H1 (cell line): ENCODE results near the gene NEDD4L. TPM values are rescaled to one million over a fixed set of nuclear protein-coding genes. Genes with fewer than 3 reads are reported as not detected.
A peak's percentile ranks its signal among the peaks of the same experiment; 100 is the strongest.

ENCODE experiments used
- CTCF ChIA-PET: fragments of 300-600 bp; sonication (Branson Sonifier 250); formaldehyde crosslinking; loops from one replicate; lab custom pipeline; 2021; ENCODE audit not compliant: partially characterized antibody; lab: Charles Lee
- POLR2A ChIA-PET: fragments of 300-600 bp; sonication (Branson Sonifier 250); formaldehyde crosslinking; loops from one replicate; lab custom pipeline; 2021; ENCODE audit warnings: inconsistent platforms; ENCODE audit not compliant: partially characterized antibody; lab: Charles Lee
- DNase-seq, 2 experiments: peaks; one replicate each; pipeline versions ENCODE4 v3.0.0 to v3.0.0-alpha.2; 2010 to 2022; ENCODE audit warnings: low spot score in 2 of 2, low read depth in 1 of 2, mixed read lengths in 1 of 2
- FAIRE-seq: peaks from 2 replicates; lab custom pipeline; 2011; peaks lifted over from hg19 to GRCh38; lab: Jason Lieb, UNC
- H2AFZ ChIP-seq: 2 replicates; pipeline ENCODE4 v1.8.1; 2012; ENCODE audit warnings: low read length, inconsistent platforms
- H2AK5ac ChIP-seq: 2 replicates; pipeline ENCODE4 v1.6.1; 2013; ENCODE audit warnings: low read depth, low read length
- H2BK120ac ChIP-seq: replicated peaks from 2 replicates; pipeline ENCODE3; 2013; ENCODE audit warnings: low read depth, low read length, inconsistent platforms
- H2BK12ac ChIP-seq: 2 replicates; pipeline ENCODE4 v1.6.1; 2013; ENCODE audit warnings: low read depth, low read length
- H2BK15ac ChIP-seq: 2 replicates; pipeline ENCODE4 v1.6.1; 2013; ENCODE audit warnings: low read length
- H2BK20ac ChIP-seq: 2 replicates; pipeline ENCODE4 v1.6.1; 2013; ENCODE audit warnings: low read length
- H2BK5ac ChIP-seq: 2 replicates; pipeline ENCODE4 v1.6.1; 2013; ENCODE audit warnings: low read depth, low read length
- H3K14ac ChIP-seq: 2 replicates; pipeline ENCODE4 v1.6.1; 2013; ENCODE audit warnings: inconsistent platforms; ENCODE audit not compliant: insufficient read length
- H3K18ac ChIP-seq: 2 replicates; pipeline ENCODE4 v1.6.1; 2013; ENCODE audit warnings: low read length; ENCODE audit errors: extremely low read depth
- H3K23ac ChIP-seq: 2 replicates; pipeline ENCODE4 v1.6.1; 2013; ENCODE audit warnings: inconsistent platforms; ENCODE audit not compliant: insufficient read length
- H3K23me2 ChIP-seq: 2 replicates; pipeline ENCODE4 v1.6.1; 2013; ENCODE audit warnings: low read depth, low read length
- H3K27ac ChIP-seq: 2 replicates; pipeline ENCODE4 v1.6.1; 2011; ENCODE audit warnings: low read depth, low read length, inconsistent platforms
- H3K27me3 ChIP-seq, 4 experiments: replicated peaks in 1 of 4; 1 replicate in 1 of 4; 2 replicates in 3 of 4; pipeline versions ENCODE4 v1.6.1 to v1.8.1; 2011 to 2013; ENCODE audit warnings: low read length in 3 of 4, mild to moderate bottlenecking in 3 of 4, inconsistent platforms in 2 of 4, mixed read lengths in 2 of 4, moderate library complexity in 1 of 4; ENCODE audit not compliant: control insufficient read depth in 3 of 4, insufficient read depth in 3 of 4; ENCODE audit errors: extremely low read depth in 1 of 4
- H3K36me3 ChIP-seq, 4 experiments: 2 replicates each; pipeline versions ENCODE4 v1.6.1 to v1.8.1; 2011 to 2013; ENCODE audit warnings: mild to moderate bottlenecking in 4 of 4, low read length in 3 of 4, moderate library complexity in 2 of 4, control low read depth in 1 of 4, inconsistent platforms in 1 of 4; ENCODE audit not compliant: insufficient read depth in 4 of 4, control insufficient read depth in 2 of 4
- H3K4ac ChIP-seq: replicated peaks from 2 replicates; pipeline ENCODE3; 2013; ENCODE audit warnings: low read length, low read depth, mixed read lengths, inconsistent platforms; ENCODE audit not compliant: insufficient read length
- H3K4me1 ChIP-seq, 4 experiments: replicated peaks in 1 of 4; 1 replicate in 1 of 4; 2 replicates in 3 of 4; pipeline versions ENCODE4 v1.6.1 to v1.8.1; 2011 to 2013; ENCODE audit warnings: low read length in 3 of 4, inconsistent platforms in 2 of 4, mixed read lengths in 1 of 4; ENCODE audit not compliant: insufficient read depth in 4 of 4, control insufficient read depth in 3 of 4
- H3K4me2 ChIP-seq, 2 experiments: 2 replicates each; pipeline versions ENCODE4 v1.6.1 to v1.8.1; 2011 to 2013; ENCODE audit warnings: low read depth in 2 of 2, low read length in 2 of 2, control low read depth in 1 of 2, inconsistent platforms in 1 of 2, mild to moderate bottlenecking in 1 of 2; ENCODE audit not compliant: insufficient read depth in 1 of 2
- H3K4me3 ChIP-seq, 4 experiments: fragments of 200-600, 300-600 bp in 1 of 4; sonication (generic), shearing (Covaris generic), sonication (Bioruptor Twin) in 1 of 4; 2 replicates each; pipeline versions ENCODE4 v1.5.1 to v1.8.1; 2011 to 2016; ENCODE audit warnings: low read length in 4 of 4, low read depth in 3 of 4, control low read depth in 2 of 4, inconsistent platforms in 2 of 4, mild to moderate bottlenecking in 2 of 4, mixed read lengths in 1 of 4, moderate library complexity in 1 of 4; ENCODE audit not compliant: insufficient read depth in 2 of 4; ENCODE audit errors: extremely low read depth in 1 of 4
- H3K56ac ChIP-seq: replicated peaks from 2 replicates; pipeline ENCODE3; 2013; ENCODE audit warnings: low read depth, mild to moderate bottlenecking, mixed read lengths, low read length, inconsistent platforms; ENCODE audit not compliant: insufficient read length
- H3K79me1 ChIP-seq: 2 replicates; pipeline ENCODE4 v1.6.1; 2013; ENCODE audit warnings: low read depth, low read length, control low read depth
- H3K79me2 ChIP-seq, 2 experiments: 2 replicates each; pipeline versions ENCODE4 v1.6.1 to v1.8.1; 2012 to 2013; ENCODE audit warnings: low read length in 2 of 2, mild to moderate bottlenecking in 2 of 2, inconsistent platforms in 1 of 2; ENCODE audit not compliant: insufficient read depth in 2 of 2, control insufficient read depth in 1 of 2
- H3K9ac ChIP-seq, 4 experiments: replicated peaks in 1 of 4; 1 replicate in 1 of 4; 2 replicates in 3 of 4; pipeline versions ENCODE4 v1.6.1 to v1.8.1; 2011 to 2013; ENCODE audit warnings: low read depth in 3 of 4, low read length in 3 of 4, control low read depth in 2 of 4, mild to moderate bottlenecking in 2 of 4, moderate library complexity in 2 of 4, inconsistent platforms in 1 of 4; ENCODE audit errors: extremely low read depth in 1 of 4
- H3K9me3 ChIP-seq, 2 experiments: 2 replicates each; pipeline versions ENCODE4 v1.6.1 to v1.8.1; 2012 to 2013; ENCODE audit warnings: mild to moderate bottlenecking in 2 of 2, moderate library complexity in 2 of 2, control low read depth in 1 of 2, inconsistent platforms in 1 of 2, low read depth in 1 of 2, low read length in 1 of 2, mixed read lengths in 1 of 2; ENCODE audit not compliant: insufficient read depth in 2 of 2
- H4K20me1 ChIP-seq, 2 experiments: replicated peaks in 1 of 2; 2 replicates each; pipeline versions ENCODE3 to v1.8.1; 2011 to 2013; ENCODE audit warnings: inconsistent platforms in 2 of 2, low read length in 2 of 2, mild to moderate bottlenecking in 1 of 2; ENCODE audit not compliant: insufficient read depth in 2 of 2, control insufficient read depth in 1 of 2
- H4K5ac ChIP-seq: 2 replicates; pipeline ENCODE4 v1.6.1; 2013; ENCODE audit warnings: low read length, low read depth, mixed read lengths, inconsistent platforms; ENCODE audit not compliant: insufficient read length
- H4K8ac ChIP-seq: 2 replicates; pipeline ENCODE4 v1.8.0; 2013; ENCODE audit warnings: mild to moderate bottlenecking, moderate library complexity, low read length, inconsistent platforms; ENCODE audit not compliant: insufficient read depth; ENCODE audit errors: extremely low read depth
- H4K91ac ChIP-seq: replicated peaks from 2 replicates; pipeline ENCODE3; 2013; ENCODE audit warnings: low read length, mixed read lengths, inconsistent platforms; ENCODE audit not compliant: insufficient read length
- CBX5 ChIP-seq: fragments of 300-800, 300-1000 bp; sonication (generic); IDR thresholded peaks from 2 replicates; pipeline ENCODE4 v1.7.1; 2016; ENCODE audit warnings: antibody characterized with exemption, low read length, low read depth
- CBX8 ChIP-seq: fragments of 300-800, 300-1000 bp; sonication (generic); IDR thresholded peaks from 2 replicates; pipeline ENCODE4 v1.7.1; 2016; ENCODE audit warnings: low read depth, low read length, borderline replicate concordance
- CEBPB ChIP-seq: IDR thresholded peaks from 2 replicates; pipeline ENCODE4 v1.6.1; 2012; ENCODE audit warnings: low read depth, low read length
- EP300 ChIP-seq, 2 experiments: IDR thresholded peaks; 1 replicate in 1 of 2; 2 replicates in 1 of 2; pipeline ENCODE4 v1.6.1; 2011 to 2012; ENCODE audit warnings: low read depth in 2 of 2, low read length in 2 of 2, mild to moderate bottlenecking in 2 of 2, borderline replicate concordance in 1 of 2, inconsistent platforms in 1 of 2, moderate library complexity in 1 of 2
- GTF2F1 ChIP-seq: IDR thresholded peaks from 2 replicates; pipeline ENCODE4 v1.6.1; 2012; ENCODE audit warnings: low read depth, low read length, improper control_type of control experiment, borderline replicate concordance
- MAX ChIP-seq: IDR thresholded peaks from 2 replicates; pipeline ENCODE4 v1.6.1; 2012; ENCODE audit warnings: inconsistent platforms
- PHF8 ChIP-seq: fragments of 200-600 bp; sonication (generic); conservative IDR thresholded peaks from 2 replicates; pipeline ENCODE4 v1.7.1; 2012; ENCODE audit warnings: low read depth, mild to moderate bottlenecking, inconsistent platforms, low read length, moderate library complexity
- POLR2AphosphoS5 ChIP-seq: IDR thresholded peaks from 2 replicates; pipeline ENCODE4 v1.6.1; 2011; ENCODE audit warnings: low read depth, low read length
- POU5F1 ChIP-seq: IDR thresholded peaks from 2 replicates; pipeline ENCODE4 v1.6.1; 2011; ENCODE audit warnings: low read depth, mild to moderate bottlenecking, low read length, moderate library complexity
- SP2 ChIP-seq: IDR thresholded peaks from 2 replicates; pipeline ENCODE4 v1.6.1; 2012; ENCODE audit warnings: mild to moderate bottlenecking, low read length, inconsistent platforms
- SRF ChIP-seq: IDR thresholded peaks from 2 replicates; pipeline ENCODE4 v1.6.1; 2011; ENCODE audit warnings: mild to moderate bottlenecking, low read depth, low read length, moderate library complexity
- TAF1 ChIP-seq: IDR thresholded peaks from 2 replicates; pipeline ENCODE4 v1.6.1; 2011; ENCODE audit warnings: mild to moderate bottlenecking, low read depth, low read length
- WGBS, 2 experiments: shearing (Covaris generic) in 1 of 2; methylation state at CpG; one replicate each; pipeline versions ENCODE4 v1.1.6 to v1.1.7; 2013 to 2015; ENCODE audit warnings: low lambda C conversion rate in 2 of 2, mixed read lengths in 2 of 2, inconsistent platforms in 1 of 2, low coverage in 1 of 2, missing lambda C conversion rate in 1 of 2; ENCODE audit not compliant: insufficient replicate concordance in 2 of 2, insufficient coverage in 1 of 2, insufficient read length in 1 of 2; ENCODE audit errors: extremely low coverage in 1 of 2, missing lambda C conversion rate in 1 of 2; 5-methylcytosine and 5-hydroxymethylcytosine counted together
- polyA plus RNA-seq, 7 experiments: library from polyadenylated mRNA; depleted of rRNA in 3 of 7; stranded (reverse) in 5 of 7; unstranded in 2 of 7; fragments of >200 nt in 5 of 7; fragments of 200-250 nt in 2 of 7; gene quantifications; 1 replicate in 5 of 7; 2 replicates in 1 of 7; 4 replicates in 1 of 7; pipeline versions ENCODE4 v1.2.1 to v1.2.3, GENCODE V29; 2011 to 2013; ENCODE audit warnings: missing spikeins in 2 of 7, mixed read lengths in 2 of 7
- total RNA-seq: library from RNA; stranded (reverse); fragmentation: NEBNext Ultra II Directional; extraction: Animal tissue kit (Norgen Biotek cat#: 25700); gene quantifications from 2 replicates; pipeline ENCODE4 v1.2.1, GENCODE V29; 2021

The NEDD4L gene
- total and polyA plus RNA-seq, 2 of the 8 experiments (the other 6 are each of a cell fraction or from before 2014, with no cell fraction given), result 37.3 to 69.8 TPM

- H2BK5ac ChIP-seq, result peak overlapping the region; percentile 11
- H3K56ac ChIP-seq, result no peak overlapping the region
- no peak overlapping the region for H3K23ac ChIP-seq
- no peak overlapping the region for H4K5ac ChIP-seq
- DNase-seq (no peak), FAIRE-seq (no peak)
- H3K27ac ChIP-seq, result no peak overlapping the region
- H3K23me2 ChIP-seq, result no peaks in the 10 kb centered on the region
- H3K14ac ChIP-seq, result no peak overlapping the region
- H3K4ac ChIP-seq, result no peak overlapping the region
- H3K79me1 ChIP-seq, result no peaks in the 10 kb centered on the region; the same call in 1 of the 2 replicates
- no peak overlapping the region for H2AFZ ChIP-seq
- H4K8ac ChIP-seq, result no peak overlapping the region
- H3K18ac ChIP-seq, result 0 out of 2 replicates have a peak overlapping the region, but pooled peaks have one; percentile 2
- peaks cover 2 to 3% of the 10 kb centered on the region in 2 experiments for H4K20me1 ChIP-seq
- H2AK5ac ChIP-seq, result no peak overlapping the region
- no peak overlapping the region for H3K4me3 ChIP-seq
- no peak overlapping the region for H2BK120ac ChIP-seq
- no peak overlapping the region for H2BK15ac ChIP-seq
- no peak overlapping the region for H3K9ac ChIP-seq
- H3K4me2 ChIP-seq, result no peak overlapping the region
- H3K9me3 ChIP-seq, result no peaks in the 10 kb centered on the region
- H4K91ac ChIP-seq, result no peak overlapping the region
- TF ChIP-seq CEBPB, result no peak
- no peak for TF ChIP-seq POLR2AphosphoS5
- TF ChIP-seq CBX8, result no peak
- no peak for TF ChIP-seq PHF8
- TF ChIP-seq SRF, result no peak
- no peak for TF ChIP-seq POU5F1
- TF ChIP-seq SP2, result no peak
- TF ChIP-seq MAX, result no peak
- no peak for TF ChIP-seq EP300 (IDR thresholded peaks at IDR 0.05; ENCODE audit: borderline replicate concordance in 1 of 2, low read depth in 2 of 2, low read length in 2 of 2)
- no peak for TF ChIP-seq GTF2F1
- TF ChIP-seq TAF1, result no peak
- TF ChIP-seq CBX5, result no peak
- TF ChIP-seq, all 59 proteins: peak for 0
- Histone ChIP-seq H2BK12ac (no peak overlapping the region), H3K4me1 (peaks cover 2 to 10% (median 7%) of the 10 kb centered on the region in 4 experiments; a peak in 5 of 7 replicates), H3K36me3 (no peaks in the 10 kb centered on the region; a peak in 1 of 8 replicates), H2BK20ac (no peak overlapping the region), H3K79me2 (peaks cover 0 to 30% of the 10 kb centered on the region in 2 experiments; a peak in 2 of 4 replicates), H3K27me3 (no peaks in the 10 kb centered on the region)
- WGBS, 2 experiments, result 90% methylated on average over 10 of the region's 10 CpGs; no CpG with 5 or more reads in 1 of the 2 experiments
- ChIA-PET CTCF (interaction anchor here (1.0 to 1.2 kb wide), 2 partner anchors 11 to 208 kb away, joined by 3 to 4 read pairs; no protein-coding TSS in a partner anchor), POLR2A (interaction anchor here (0.8 to 1.0 kb wide), 2 partner anchors 11 to 18 kb away, joined by 3 read pairs; no protein-coding TSS in a partner anchor)
Measured at GRCh38 chr18:58288921-58289797, 245.1 kb downstream of the NEDD4L start.
